Brain pericyte (primary cell): ENCODE results near the gene UXS1.

Experiments
- DNase-seq: peaks from one replicate; pipeline ENCODE4 v3.0.0-alpha.2; 2012; ENCODE audit warnings: low read depth, low spot score

Gene UXS1

DNA sequence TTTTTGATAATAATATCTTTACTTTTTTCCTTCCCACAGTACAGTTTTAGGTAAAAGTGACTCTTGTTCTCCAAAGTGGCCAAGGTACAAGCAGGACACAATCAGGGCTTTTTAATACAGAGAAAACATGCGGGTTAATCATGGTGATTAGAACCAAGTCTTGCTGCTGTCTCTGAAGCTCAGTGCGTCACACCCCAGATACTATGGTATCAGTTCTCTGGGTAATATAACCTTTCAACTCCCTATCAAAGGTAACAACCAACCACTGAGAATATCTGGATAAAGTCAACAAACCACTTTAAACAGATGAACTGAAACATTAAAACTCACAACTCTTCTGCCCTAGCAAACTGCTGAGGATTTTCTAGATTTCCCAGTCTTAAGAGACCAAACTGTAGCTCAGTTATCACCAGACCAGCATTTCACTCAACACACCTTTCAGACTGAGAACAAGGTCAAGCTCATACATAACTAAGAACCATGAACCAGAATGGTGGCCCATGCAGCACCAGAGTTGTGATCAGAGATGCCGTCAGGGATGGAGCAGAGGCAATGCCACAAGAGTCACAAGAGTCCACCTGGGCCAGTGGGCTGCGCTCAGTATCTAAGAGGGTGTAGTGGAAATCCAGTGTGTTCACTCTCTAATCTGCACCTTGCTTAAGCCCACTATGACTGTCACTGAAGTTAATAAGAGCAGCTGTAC, 103.0 kb downstream of the UXS1 start:
- no peak for DNase-seq

DNA sequence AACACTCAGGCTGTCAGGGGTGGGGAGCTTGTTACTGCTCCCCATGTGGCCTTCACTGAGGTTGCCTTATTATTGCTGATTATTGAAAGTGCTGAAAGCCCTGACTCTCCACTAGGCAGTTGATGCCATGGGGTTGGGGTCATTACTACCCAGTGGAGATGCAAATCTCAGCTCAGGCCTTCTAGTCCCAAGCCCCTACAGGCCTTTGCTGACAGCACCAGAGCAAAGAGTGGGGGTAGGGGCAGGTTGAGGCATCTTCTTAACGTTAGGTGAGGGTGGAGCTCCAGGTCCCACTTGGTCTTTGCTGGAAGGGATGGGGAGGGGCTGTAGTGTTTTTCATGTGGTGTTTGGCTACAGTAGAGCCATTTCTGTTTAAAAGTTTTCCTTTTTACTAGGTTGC, 104.5 kb downstream of the UXS1 start:
- no peak for DNase-seq

DNA sequence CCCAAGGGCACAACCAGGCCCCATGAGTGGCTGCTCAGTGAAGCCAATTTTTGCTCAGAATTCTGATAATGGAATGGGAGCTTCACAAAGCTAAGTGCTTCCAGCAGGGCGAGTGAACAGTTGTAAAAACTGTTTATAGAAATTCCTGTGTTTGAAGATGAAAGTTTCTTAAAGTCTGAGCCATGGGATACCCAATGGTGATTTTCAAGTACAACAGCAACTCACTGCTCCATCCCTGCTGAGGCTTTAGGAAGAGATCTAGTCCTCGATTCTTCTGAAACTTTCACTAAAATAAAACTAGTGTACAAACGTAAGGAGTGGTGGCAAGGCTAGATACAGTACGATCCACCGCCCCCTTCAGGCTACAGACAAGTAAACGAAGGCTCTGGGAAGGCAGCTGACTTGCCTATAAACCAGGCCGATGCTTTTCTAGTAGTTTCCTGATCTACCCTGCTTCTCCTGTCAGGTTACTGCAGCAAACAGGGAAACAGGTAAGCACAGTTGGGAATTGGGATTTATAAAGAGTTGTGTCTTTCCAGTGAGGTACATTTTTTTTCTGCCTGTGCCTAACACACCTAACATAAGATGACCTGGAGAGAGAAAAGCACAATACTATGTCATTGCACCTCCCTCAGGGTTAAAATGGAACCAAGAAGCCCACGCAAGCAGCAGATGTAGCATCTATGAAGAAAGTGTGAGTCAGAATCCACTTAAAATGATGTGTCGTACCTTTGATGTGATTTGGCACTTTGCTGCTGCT, 108.7 kb downstream of the UXS1 start:
- no peak for DNase-seq

DNA sequence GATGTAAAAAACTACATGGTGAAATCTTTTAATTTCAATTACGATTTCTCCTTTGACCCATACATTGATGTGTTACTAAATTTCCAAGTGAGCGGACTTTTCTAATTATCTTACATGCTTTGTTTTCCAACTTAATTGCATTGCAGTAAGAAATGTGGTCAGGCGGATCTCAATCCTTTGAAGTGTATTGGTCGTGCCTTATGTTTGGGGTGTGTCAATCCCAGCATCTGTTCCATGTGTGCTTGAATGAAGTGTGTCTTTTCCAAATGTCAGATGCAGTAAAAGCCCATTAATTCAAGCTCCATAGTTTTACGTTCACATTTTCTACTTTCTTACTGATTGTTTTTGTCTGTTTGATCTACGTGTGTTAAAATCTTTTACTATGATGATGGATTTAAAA, 113.1 kb downstream of the UXS1 start:
- DNase-seq: no peak

DNA sequence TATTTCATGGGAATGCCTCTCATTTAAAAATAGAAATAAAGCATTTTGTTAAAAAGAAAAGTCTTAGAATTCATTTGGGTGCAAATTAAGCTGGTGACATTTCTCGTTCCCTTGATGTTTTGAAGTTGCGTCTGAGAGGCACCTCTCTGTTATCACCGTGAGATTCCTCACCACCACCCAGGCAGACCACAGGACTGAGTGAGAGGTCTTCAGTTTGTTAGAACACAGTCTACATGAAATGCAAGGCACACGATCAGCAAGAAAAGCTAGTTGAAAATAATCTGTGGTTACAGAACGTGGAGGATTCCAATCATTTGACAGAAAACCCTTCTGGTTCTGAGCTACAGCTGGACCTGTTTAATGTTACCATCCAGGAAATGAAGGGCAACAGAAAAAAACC, 116.0 kb downstream of the UXS1 start:
- DNase-seq: no peak

DNA sequence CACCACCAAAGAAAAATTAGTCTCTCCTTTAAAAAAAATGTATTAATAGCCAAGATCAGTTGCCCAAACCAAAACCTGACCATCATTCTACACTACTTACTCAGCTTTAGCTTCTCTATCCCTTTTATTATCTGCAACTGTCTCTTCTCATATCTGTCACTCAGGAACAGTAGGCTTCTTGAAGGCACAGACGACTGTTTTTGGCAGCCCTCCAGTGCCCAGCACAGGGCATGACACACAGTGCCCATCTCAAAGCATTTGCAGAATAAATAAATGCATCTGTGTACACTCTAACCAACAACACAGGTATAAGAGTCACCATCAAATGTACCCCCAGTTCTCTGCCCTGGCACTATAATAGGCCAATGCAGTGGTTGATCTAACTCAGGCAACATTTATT, 117.2 kb downstream of the UXS1 start:
- DNase-seq: no peak

DNA sequence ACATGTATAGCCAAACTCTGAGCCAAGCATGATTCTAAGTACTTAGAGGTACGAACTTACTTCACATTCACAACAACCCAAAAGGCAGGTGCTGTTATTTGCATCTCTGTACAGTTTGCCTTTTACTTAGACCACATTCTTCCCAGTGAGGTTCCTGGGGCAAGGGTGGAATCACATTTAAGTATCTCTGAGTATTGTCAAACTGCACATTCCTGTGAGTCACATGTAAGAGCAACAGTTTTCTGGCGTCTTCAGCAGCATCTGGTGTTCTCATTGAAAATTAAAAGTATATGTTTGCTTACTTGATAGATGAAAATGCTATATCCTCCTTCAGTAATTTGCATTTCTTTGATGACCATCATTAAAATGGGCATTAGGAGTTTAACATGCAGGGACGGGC, 119.1 kb downstream of the UXS1 start:
- no peak for DNase-seq

DNA sequence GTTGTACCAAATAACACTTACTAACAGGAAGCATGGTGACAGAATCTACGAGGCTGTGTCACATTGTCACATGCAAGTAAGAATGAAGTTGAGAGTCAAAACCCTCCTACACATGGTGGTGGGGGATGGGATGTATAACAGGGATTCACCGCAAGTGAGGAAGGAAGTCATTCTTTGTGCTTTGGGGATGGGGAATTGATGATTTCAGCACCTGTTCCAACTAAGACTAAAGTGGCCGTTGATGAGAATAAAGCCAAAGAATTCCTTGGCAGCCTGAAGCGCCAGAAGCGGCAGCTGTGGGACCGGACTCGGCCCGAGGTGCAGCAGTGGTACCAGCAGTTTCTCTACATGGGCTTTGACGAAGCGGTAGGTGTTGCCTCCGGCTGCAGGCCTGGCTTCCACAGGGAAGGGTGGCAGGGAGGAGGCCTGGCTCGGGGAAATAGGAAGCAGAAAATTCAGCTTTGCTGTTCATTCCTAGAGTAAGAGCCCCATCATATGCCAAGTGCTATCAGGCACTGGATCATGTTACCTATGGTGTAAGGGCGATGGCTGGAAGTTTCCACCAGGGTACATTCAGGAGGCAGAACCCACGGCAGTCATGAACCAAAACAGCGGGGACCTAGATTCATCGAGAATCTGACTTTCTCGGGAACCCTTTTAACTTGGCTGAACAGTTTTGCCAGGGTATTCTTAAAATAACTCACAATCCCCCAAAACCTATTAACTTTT, 120.3 kb downstream of the UXS1 start:
- DNase-seq: no peak

DNA sequence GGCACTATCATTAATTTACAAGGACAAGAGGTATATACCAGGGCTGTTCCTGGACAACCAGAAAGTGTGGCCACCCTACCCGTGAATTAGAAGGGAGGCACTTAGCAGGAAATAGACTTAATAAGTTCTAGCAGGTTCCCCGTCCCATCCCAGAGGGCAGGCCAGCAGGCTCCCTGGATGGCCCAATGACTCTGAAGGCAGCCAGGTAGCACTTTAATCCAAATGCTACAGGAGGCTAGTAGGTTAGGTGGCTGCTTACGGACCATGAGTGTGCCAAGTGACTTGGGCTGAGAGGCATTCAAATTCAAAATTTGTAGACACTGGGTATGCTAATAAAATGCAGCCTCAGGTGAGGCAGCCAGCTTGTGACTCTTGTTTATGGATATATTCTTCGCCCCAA, 123.9 kb downstream of the UXS1 start:
- no peak for DNase-seq

DNA sequence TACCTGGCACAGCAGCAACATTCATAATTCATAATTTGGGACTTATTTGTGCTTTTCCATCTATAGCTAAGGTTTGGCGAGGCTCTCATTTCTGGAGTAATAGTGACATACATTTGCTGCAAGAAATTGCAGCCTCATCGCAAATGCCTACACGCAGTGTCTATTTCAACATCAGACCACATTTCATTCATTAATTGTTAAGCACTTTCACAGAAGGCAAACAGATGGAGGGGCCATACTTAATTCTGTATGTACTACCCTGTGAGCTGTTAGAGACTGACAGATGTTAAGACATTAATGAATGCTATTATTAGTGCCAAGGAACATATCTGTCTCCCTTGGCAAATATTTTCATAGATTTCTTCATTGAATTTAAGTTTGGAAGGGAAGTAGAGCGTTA, 125.7 kb downstream of the UXS1 start:
- DNase-seq: no peak

DNA sequence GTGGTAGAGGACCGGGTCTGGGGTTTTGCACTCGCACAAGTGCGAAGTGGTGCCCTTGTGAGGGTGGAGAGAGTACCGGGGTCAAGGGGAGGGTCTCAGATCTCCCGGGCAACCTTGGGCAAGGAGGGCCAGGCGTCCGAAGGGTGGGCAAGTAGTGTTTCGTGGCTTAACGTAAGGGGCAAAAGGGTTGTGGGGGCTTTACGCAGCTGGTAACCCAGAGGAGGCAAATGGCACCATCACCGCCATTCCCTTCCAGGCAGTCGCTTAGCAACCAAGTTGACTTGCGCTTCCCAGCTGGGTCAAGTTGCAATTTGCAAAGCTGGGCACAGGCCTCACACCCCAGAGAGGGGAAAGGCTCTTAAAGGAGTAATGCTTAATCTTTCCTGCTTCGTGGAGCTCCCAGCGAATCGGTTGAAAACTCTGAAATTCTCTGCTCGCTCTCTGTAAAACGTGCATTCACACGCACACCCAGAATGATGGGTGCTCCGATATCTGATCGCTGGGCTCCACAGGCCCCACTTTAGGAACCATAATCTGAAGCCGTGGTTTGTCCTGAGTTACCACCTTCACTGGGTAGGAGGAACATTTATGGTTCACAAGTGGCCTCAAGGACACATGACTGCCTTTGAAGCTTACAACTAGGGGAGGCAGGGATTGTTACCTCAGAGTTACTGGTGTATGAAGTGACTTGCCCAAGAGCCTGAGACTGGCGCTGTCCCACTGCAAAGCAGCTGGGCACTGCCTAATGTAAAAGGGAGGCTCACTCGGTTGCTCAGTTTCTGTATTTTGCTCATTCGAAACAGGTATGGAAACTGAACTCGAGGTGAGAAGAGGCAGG, 127.9 kb downstream of the UXS1 start:
- DNase-seq: no peak

DNA sequence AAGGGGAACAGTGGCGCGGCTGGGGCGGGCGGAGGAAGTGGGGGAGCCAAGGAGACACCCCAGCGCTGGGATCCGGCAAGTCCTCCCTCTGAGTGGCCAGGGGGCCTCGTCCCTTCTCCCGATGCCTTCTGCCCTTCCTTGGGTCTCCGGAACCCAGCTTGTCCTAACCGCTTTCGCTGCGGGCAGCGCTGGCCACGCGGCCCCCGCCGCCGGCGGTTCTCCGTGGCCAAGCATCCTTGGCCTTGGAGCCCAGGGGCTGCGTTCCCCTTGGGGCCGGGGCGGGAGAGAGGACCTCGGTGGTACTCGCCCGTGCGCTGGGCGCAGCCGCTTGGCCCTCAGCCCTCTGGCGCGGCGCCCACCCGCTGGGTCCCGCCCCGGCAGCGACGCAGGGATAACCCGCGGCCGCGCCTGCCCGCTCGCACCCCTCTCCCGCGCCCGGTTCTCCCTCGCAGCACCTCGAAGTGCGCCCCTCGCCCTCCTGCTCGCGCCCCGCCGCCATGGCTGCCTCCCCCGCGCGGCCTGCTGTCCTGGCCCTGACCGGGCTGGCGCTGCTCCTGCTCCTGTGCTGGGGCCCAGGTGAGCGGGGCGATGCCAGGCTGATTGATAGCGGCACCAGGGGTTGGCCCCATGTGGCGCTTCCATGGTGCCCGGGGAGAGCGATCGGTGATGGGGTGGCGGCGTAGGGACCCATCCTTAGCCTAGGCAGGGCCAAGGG, 128.7 kb downstream of the UXS1 start:
- no peak for DNase-seq

DNA sequence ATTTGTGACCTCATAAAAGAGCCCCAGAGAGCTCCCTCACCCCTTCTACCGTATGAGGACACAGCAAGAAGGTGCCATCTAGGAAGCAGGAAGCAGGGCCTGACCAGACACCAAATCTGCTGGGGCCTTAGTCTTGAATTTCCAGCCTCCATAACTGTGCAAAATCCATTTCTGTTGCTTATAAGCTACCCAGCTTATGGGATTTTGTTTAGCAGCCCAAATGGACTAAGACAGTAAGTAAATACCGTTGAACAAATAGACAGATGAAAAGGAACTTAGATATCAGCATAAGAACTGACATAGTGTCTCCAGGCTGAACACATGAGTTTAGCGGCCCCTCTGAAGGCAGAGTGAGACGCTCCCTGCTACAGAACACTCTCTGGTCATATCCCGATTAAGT, 130.9 kb downstream of the UXS1 start:
- no peak for DNase-seq

DNA sequence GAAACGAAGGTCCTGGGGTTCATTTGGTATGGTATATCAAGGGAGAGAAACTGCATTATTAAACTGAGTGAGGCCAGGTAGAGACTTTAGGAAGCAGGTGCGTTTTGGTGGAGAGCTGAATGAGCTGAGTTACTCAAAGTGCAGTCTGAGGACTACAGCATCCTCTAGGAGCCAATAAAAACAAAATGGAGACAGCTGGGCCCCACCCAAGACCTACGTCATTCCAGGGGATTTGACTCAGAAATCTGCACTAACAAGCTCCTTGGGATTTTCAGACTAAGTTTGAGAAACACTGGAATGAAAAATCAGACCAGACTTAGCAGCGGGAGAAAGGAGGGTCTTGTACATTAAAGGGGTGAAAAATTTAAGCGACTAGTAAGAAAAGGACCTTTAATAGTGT, 131.5 kb downstream of the UXS1 start:
- no peak for DNase-seq

DNA sequence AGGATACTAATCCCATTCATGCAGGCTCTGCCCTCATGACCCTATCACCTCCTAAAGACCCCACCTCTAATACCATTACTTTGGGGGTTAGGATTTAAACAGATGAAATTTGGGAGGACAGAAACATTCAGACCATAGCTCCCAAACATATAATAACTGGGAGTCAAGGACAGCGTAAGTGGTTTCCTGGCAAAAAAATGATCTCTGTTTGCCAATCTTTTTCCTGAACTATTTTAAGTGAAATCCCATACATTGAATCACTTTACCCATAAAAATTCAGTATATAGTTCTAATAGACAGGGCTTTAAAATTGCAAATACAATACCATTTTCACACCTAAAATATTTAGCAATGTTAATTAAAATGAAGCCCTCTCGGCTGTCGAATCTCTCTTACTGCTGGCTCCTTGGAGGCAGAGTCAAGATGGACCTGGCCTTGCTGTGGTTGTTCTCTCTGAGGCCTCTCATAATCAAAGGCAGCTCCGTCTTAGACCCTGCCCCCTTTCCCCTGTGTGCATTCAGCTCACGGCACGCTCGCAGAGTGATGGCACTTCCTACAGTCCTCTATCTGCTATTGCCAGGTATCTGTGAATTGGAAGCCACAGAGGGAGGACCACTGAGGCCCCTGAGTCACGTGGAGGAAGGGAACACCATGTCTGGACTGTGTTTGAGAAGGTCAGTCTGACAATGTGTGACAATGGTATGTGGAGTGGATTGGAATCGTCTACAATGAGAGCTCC, 132.3 kb downstream of the UXS1 start:
- DNase-seq: no peak

DNA sequence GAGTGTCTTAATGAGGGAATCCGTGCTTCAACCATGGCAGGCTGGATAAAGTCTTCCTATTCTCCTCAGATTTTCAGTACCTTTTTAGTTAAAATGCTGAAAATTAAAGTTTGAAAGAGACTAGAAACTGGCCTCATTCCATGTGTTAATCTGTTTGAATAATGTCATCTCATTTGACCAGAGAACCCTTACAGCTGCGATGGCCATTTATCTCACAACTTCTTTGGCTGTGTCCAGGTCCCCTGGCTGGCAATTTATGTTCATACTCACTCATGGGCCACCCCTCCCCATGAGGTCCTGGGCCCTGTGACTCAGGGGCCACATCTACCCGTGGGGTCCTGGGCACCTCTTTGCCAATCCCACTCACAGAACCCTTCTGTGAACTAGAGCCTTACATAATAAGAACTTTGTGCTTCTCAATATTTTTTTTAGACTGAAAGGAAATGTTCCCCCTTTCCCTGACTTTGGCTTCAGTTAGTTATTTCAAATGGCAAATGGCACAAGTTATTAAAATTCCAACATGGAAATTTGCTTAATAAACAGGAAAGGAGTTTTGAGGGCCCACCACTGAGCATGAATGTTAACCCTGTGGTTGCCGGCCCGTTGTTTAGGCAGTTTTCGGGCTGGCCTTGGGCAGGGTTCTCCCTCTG, 134.6 kb downstream of the UXS1 start:
- DNase-seq: no peak

DNA sequence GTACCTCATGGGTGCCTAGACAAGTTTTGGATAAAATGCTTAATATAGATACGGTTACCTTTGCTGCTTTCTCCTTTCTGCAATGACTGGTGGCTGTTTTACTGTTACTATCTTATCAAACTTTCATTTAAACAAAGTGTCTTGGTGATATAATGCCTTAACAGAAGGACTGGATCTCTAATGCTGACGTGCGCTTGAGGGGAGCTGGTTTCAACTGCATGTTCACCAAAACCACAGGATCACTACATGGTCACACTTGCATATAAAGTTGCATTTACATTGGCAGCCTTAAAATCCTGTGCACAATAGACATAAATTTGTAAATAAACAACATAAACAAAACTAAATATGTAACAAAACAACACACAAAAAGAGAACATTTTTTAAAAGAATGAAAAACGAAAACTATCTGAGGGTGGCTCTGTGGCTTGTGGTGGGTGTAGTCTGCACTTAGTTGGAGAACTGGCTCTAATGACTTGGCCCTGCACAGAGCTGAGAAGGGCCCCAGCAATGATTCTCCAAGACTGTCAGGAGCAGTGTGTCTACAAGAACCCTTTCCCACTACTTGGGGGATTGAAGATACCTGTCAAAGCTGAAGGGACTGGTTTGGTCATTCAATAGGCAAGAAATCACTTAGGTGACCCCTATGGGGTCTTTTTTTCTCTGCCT, 135.5 kb downstream of the UXS1 start:
- DNase-seq: no peak

DNA sequence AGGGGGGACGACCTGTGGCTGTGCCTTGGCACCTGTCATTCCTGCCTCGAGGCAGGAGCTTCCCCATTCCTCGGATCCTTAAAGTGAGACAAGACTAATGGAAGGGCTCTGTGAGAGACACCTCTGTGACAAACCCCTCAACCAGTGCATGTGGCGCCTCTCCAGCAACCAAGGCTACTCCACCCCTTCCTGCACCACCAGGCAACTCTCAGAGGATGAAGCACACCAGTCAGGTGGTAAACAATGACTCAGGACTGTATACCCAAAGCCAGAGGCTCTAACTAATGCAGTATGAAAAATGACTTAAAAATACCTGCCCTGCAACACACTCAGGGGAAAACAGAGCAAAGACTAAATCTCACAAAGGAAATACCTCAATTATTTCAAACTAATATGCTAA, 136.9 kb downstream of the UXS1 start:
- DNase-seq: no peak

DNA sequence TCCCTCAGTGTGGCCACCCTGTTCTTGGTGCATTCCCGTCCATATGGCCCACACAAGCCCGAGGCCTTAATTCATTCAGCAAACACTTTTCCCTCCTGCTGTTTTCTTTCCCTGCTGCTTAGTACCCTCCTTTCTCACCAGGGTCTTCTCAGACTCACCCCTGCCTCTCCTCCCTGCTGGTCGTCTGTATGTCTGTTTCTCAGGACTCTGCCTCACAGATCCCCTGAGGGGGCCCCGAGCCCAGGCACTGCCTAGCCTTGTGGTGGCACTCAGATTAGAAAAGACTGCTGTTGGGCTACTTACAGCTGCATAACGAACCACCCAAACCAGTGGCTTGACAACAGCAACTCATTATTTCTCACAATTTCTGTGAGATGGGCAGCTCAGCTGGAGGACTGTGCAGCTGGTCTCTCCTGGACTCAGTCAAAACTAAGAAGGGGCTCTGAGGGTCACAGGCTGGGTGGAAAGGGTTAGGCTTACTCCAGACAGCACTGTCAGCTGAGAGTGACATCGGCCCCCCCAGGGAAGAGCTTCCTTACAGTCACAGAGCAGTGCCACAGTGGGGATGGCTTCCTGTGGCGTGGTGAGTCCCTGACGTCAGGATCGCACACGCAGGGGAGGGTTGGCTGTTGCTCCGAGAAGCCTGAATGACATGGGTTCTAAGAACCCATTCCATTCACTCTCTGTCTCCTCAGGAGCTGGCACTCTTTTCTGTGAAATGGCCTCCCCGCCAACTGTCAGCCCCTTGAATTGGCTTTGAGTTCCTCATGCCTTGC, 139.0 kb downstream of the UXS1 start:
- no peak for DNase-seq
